DND-41 (cell line): ENCODE measurements around the gene UBE2N.

Experiments used
- ATAC-seq: fragments of 200-7000 bp; cut with Tn5 transposase; 3 replicates; pipeline ENCODE4 v1.9.1; 2021; ENCODE audit warnings: low read depth; ENCODE audit not compliant: insufficient read depth
- DNase-seq: peaks from one replicate; pipeline ENCODE4 v3.0.0-alpha.2; 2020
- H2AFZ ChIP-seq: 2 replicates; pipeline ENCODE4 v1.6.0; 2012; ENCODE audit warnings: low read depth, low read length
- H3K27ac ChIP-seq: 2 replicates; pipeline ENCODE4 v1.5.1; 2012; ENCODE audit warnings: low read length, inconsistent platforms
- H3K27me3 ChIP-seq: fragments of 200-600 bp; sonication (generic); 2 replicates; pipeline ENCODE4 v1.6.0; 2012; ENCODE audit warnings: low read length, mild to moderate bottlenecking, inconsistent platforms; ENCODE audit not compliant: insufficient read depth, poor library complexity
- H3K36me3 ChIP-seq: 2 replicates; pipeline ENCODE4 v1.5.1; 2012; ENCODE audit warnings: low read length, inconsistent platforms; ENCODE audit not compliant: insufficient read depth
- H3K4me1 ChIP-seq: 2 replicates; pipeline ENCODE4 v1.5.1; 2012; ENCODE audit warnings: mild to moderate bottlenecking, low read length; ENCODE audit not compliant: insufficient read depth
- H3K4me2 ChIP-seq: 2 replicates; pipeline ENCODE4 v1.6.0; 2012; ENCODE audit warnings: mild to moderate bottlenecking, moderate library complexity, low read length, inconsistent platforms; ENCODE audit not compliant: insufficient read depth
- H3K4me3 ChIP-seq, 2 experiments: fragments of 200-600 bp in 1 of 2; shearing (Covaris generic) in 1 of 2; 2 replicates each; pipeline ENCODE4 v1.5.1; 2012 to 2016; ENCODE audit warnings: inconsistent platforms in 2 of 2, low read length in 2 of 2, mild to moderate bottlenecking in 2 of 2, low read depth in 1 of 2, moderate library complexity in 1 of 2
- H3K79me2 ChIP-seq: 2 replicates; pipeline ENCODE4 v1.6.0; 2012; ENCODE audit warnings: low read length, inconsistent platforms; ENCODE audit not compliant: insufficient read depth
- H3K9ac ChIP-seq: 2 replicates; pipeline ENCODE4 v1.6.0; 2012; ENCODE audit warnings: low read depth, mild to moderate bottlenecking, inconsistent platforms, low read length, moderate library complexity
- H3K9me3 ChIP-seq: 2 replicates; pipeline ENCODE4 v1.5.1; 2012; ENCODE audit warnings: low read length, moderate library complexity, mild to moderate bottlenecking, inconsistent platforms; ENCODE audit not compliant: insufficient read depth, severe bottlenecking
- H4K20me1 ChIP-seq: 2 replicates; pipeline ENCODE4 v1.6.0; 2012; ENCODE audit warnings: low read length; ENCODE audit not compliant: insufficient read depth
- EZH2 ChIP-seq: IDR thresholded peaks from 3 replicates; pipeline ENCODE4 v1.6.1; 2012; ENCODE audit warnings: borderline replicate concordance, low read depth, mild to moderate bottlenecking, moderate library complexity, low read length, inconsistent platforms; ENCODE audit not compliant: severe bottlenecking
- TF ChIP-seq, protein P1 (sequence below): IDR thresholded peaks from 2 replicates; pipeline ENCODE4 v1.5.1; 2012; ENCODE audit warnings: borderline replicate concordance, low read length, moderate library complexity, mild to moderate bottlenecking; ENCODE audit not compliant: poor library complexity, severe bottlenecking; ENCODE audit errors: extremely low read depth

The UBE2N gene

DNA sequence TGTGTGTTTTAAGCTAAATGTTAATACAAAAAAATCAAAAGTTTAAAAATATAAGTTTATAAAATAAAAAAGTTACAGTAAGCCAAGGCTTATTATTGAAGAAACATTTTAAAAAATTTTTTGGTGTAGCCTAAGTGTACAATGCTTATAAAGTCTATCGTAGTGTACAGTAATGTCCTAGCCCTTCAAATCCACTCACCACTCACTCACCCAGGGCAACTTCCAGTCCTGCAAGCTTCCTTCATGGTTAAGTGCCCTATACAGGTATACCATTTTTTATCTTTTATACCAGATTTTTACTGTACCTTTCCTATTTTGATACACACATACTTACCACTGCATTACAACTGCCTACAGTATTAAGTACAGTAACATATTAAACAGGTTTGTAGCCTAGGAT lies 11.9 kb downstream of the UBE2N start:
- TF ChIP-seq, protein P1, sequence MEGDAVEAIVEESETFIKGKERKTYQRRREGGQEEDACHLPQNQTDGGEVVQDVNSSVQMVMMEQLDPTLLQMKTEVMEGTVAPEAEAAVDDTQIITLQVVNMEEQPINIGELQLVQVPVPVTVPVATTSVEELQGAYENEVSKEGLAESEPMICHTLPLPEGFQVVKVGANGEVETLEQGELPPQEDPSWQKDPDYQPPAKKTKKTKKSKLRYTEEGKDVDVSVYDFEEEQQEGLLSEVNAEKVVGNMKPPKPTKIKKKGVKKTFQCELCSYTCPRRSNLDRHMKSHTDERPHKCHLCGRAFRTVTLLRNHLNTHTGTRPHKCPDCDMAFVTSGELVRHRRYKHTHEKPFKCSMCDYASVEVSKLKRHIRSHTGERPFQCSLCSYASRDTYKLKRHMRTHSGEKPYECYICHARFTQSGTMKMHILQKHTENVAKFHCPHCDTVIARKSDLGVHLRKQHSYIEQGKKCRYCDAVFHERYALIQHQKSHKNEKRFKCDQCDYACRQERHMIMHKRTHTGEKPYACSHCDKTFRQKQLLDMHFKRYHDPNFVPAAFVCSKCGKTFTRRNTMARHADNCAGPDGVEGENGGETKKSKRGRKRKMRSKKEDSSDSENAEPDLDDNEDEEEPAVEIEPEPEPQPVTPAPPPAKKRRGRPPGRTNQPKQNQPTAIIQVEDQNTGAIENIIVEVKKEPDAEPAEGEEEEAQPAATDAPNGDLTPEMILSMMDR = no peak
- TF ChIP-seq EZH2 = no peak
- H3K9ac ChIP-seq = no peak overlapping the region
- H3K4me3 ChIP-seq = no peak overlapping the region
- DNase-seq (no peak), ATAC-seq (no peak)
- H3K27me3 ChIP-seq = no peaks in the 10 kb centered on the region
- no peak overlapping the region for H3K27ac ChIP-seq
- H3K79me2 ChIP-seq = peaks cover 99% of the 10 kb centered on the region
- no peak overlapping the region for H2AFZ ChIP-seq
- H3K4me1 ChIP-seq = no peaks in the 10 kb centered on the region
- H3K9me3 ChIP-seq = no peaks in the 10 kb centered on the region
- H3K36me3 ChIP-seq = no peaks in the 10 kb centered on the region
- H4K20me1 ChIP-seq = peaks cover 84% of the 10 kb centered on the region
- no peak overlapping the region for H3K4me2 ChIP-seq

DNA sequence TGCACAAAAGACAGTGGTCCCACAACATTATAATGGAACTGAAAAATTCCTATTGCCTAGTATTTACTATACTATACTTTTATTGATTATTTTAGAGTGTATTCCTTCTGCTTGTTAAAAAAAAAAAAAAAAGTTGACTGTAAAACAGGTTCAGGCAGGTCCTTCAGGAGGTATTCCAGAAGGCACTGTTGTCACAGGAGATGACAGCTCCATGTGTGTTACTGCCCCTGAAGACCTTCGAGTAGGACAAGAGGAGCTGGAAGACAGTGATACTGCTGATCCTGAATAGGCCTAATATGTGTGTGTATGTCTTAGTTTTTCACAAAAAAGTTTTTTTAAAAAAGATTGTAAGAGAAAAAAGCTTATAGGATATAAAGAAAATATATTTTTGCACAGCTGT lies 12.3 kb downstream of the UBE2N start:
- Histone ChIP-seq H4K20me1 (peaks cover 87% of the 10 kb centered on the region), H3K9me3 (no peaks in the 10 kb centered on the region), H3K4me3 (no peak overlapping the region), H3K27ac (no peak overlapping the region), H3K36me3 (no peaks in the 10 kb centered on the region), H3K27me3 (no peaks in the 10 kb centered on the region), H3K9ac (no peak overlapping the region), H2AFZ (no peak overlapping the region), H3K4me2 (no peak overlapping the region), H3K79me2 (peaks cover 99% of the 10 kb centered on the region), H3K4me1 (no peaks in the 10 kb centered on the region)
- ATAC-seq (no peak), DNase-seq (no peak)
- TF ChIP-seq, protein P1 = no peak
- no peak for TF ChIP-seq EZH2

DNA sequence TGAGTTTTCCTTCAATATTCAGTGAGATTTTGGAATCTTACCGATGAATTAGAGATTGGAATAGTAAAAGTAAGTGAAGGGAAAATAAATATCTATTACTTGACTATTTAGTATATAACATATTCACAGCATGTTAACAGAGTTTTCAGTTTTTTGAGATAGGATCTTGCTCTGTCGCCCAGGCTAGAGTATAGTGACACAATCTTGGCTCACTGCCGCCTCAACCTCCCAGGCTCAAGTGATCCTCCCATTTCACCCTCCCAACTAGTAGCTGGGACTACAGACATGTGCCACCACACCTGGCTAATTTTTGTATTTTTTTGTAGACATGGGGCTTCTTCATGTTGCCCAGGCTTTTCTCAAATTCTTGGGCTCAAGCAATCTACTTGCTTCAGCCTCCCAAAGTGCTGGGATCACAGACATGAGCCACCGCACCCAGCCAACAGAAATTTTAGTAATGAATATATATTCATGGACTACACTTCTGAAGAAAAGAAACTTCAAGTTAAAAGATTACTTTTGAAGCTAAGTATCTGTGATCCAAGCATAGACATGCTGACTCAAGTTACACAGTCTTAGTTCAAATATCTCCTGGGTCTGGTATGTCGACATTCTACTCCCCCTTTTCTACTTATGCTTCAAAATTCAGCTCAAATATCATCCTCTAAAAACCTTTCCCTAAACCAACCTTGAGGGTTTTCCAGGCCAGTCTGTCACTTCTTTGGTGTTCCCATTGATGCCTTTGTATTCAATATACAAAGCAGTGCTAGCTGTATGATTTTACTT lies 13.8 kb downstream of the UBE2N start:
- H3K9me3 ChIP-seq = no peaks in the 10 kb centered on the region
- DNase-seq (no peak), ATAC-seq (no peak)
- H3K4me2 ChIP-seq = no peak overlapping the region
- no peak overlapping the region for H3K27ac ChIP-seq
- TF ChIP-seq, protein P1 = no peak
- no peak for TF ChIP-seq EZH2
- peaks cover 99% of the 10 kb centered on the region for H3K79me2 ChIP-seq
- H3K27me3 ChIP-seq = no peaks in the 10 kb centered on the region
- H3K36me3 ChIP-seq = peaks cover 2% of the 10 kb centered on the region; the same call in 1 of the 2 replicates
- H4K20me1 ChIP-seq = peaks cover 87% of the 10 kb centered on the region
- no peaks in the 10 kb centered on the region for H3K4me1 ChIP-seq
- no peak overlapping the region for H3K9ac ChIP-seq
- no peak overlapping the region for H2AFZ ChIP-seq
- no peak overlapping the region for H3K4me3 ChIP-seq
